ENCODE data around the gene LRP6. TPM values are rescaled to one million over a fixed set of nuclear protein-coding genes. Genes with fewer than 3 reads are reported as not detected.
A peak's percentile ranks its signal among the peaks of the same experiment; 100 is the strongest.

LRP6 gene
- total RNA-seq, 1 experiment from 2014 or later, result 62.4 TPM

DNA sequence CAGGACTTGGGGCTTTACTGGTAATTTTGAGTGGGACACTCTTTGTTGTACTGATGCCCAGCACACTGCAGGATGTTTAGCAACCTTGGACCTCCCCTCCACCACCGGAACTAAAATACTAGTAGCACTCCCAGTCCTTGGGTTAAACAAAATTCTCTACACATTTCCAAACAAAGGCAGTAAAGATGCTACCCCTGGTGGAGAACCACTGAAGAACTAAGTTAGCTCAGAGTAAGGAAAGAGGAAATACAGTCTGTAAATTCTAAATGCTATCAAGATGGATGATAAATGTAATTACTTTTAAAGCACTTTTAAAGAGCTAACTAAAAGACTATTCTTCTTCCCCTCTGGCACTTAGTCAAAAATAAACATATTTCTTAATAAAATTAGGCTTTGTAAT is 64.1 kb downstream of the LRP6 start:
- Mint-ChIP-seq H3K27me3 (ENCODE audit: low read depth) (no peaks in the 10 kb centered on the region), H3K4me1 (peaks cover 4 to 9% of the 10 kb centered on the region in 2 experiments; a peak in 3 of 4 replicates)
- H2BK5ac ChIP-seq (ENCODE audit: insufficient read length, low read length), result no peak overlapping the region

More for the DNA sequence above, 64.1 kb downstream of the LRP6 start:
- Histone ChIP-seq H3K79me1 (ENCODE audit: insufficient read depth, low read depth, low read length, poor library complexity, severe bottlenecking) (peaks cover 4% of the 10 kb centered on the region), H4K20me1 (ENCODE audit: control insufficient read depth, insufficient read depth, insufficient read length) (no peaks in the 10 kb centered on the region), H3K9ac (ENCODE audit: extremely low read depth, insufficient read length, low read length) (no peak overlapping the region), H3K27me3 (ENCODE audit: insufficient read depth, low read length) (no peaks in the 10 kb centered on the region), H4K8ac (replicated peaks; ENCODE audit: insufficient read length, low read depth, low read length) (no peak overlapping the region), H3K14ac (ENCODE audit: insufficient read depth, low read length) (no peak overlapping the region), H4K5ac (ENCODE audit: insufficient read length, low read depth, low read length) (no peak overlapping the region), H2BK20ac (ENCODE audit: low read depth, low read length, poor library complexity, severe bottlenecking) (no peak overlapping the region), H3K4ac (ENCODE audit: low read depth, low read length) (no peak overlapping the region), H2BK15ac (ENCODE audit: low read depth, low read length) (no peak overlapping the region), H3K18ac (ENCODE audit: insufficient read length, low read depth, low read length) (no peak overlapping the region), H3K23ac (ENCODE audit: insufficient read length, low read depth, low read length) (no peak overlapping the region), H2BK120ac (ENCODE audit: low read depth, low read length, poor library complexity, severe bottlenecking) (no peak overlapping the region), H2BK12ac (ENCODE audit: insufficient read length, low read depth, low read length) (no peak overlapping the region), H4K91ac (ENCODE audit: insufficient read length, low read depth, low read length) (no peak overlapping the region), H3K79me2 (ENCODE audit: insufficient read depth, low read length) (peaks cover 6% of the 10 kb centered on the region; the same call in 1 of the 2 replicates), H3K4me1 (ENCODE audit: insufficient read depth, low read length) (no peaks in the 10 kb centered on the region), H3K56ac (ENCODE audit: insufficient read length, low read depth, low read length) (no peak overlapping the region), H3K27ac (ENCODE audit: insufficient read length, low read depth, low read length) (no peak overlapping the region), H3K23me2 (ENCODE audit: insufficient read length, low read depth, low read length, poor library complexity, severe bottlenecking) (no peaks in the 10 kb centered on the region), H2AFZ (ENCODE audit: low read length) (no peak overlapping the region), H3K9me3 (ENCODE audit: control insufficient read depth, low read depth, low read length) (no peaks in the 10 kb centered on the region), H3K4me2 (ENCODE audit: insufficient read depth, insufficient read length, low read length) (no peak overlapping the region), H3T11ph (ENCODE audit: low read length) (no peak overlapping the region), H2AK5ac (ENCODE audit: insufficient read length, low read length) (no peak overlapping the region)
- TF ChIP-seq, protein P1, sequence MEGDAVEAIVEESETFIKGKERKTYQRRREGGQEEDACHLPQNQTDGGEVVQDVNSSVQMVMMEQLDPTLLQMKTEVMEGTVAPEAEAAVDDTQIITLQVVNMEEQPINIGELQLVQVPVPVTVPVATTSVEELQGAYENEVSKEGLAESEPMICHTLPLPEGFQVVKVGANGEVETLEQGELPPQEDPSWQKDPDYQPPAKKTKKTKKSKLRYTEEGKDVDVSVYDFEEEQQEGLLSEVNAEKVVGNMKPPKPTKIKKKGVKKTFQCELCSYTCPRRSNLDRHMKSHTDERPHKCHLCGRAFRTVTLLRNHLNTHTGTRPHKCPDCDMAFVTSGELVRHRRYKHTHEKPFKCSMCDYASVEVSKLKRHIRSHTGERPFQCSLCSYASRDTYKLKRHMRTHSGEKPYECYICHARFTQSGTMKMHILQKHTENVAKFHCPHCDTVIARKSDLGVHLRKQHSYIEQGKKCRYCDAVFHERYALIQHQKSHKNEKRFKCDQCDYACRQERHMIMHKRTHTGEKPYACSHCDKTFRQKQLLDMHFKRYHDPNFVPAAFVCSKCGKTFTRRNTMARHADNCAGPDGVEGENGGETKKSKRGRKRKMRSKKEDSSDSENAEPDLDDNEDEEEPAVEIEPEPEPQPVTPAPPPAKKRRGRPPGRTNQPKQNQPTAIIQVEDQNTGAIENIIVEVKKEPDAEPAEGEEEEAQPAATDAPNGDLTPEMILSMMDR (conservative IDR thresholded peaks at IDR 0.05), result peak; percentile 38; the same call in 2 of the 3 replicates
- Mint-ChIP-seq H3K27ac (peak overlapping the region in 2 of 3 experiments; percentile 18 to 65; a peak in 2 of 7 replicates), H3K4me3 (no peak overlapping the region), H3K9me3 (peaks cover 2 to 5% of the 10 kb centered on the region in 2 experiments; a peak in 3 of 5 replicates), H3K36me3 (ENCODE audit: insufficient read depth in 1 of 3, low read depth in 3 of 3) (peaks cover 40 to 50% (median 45%) of the 10 kb centered on the region in 3 experiments)
- no CpG with 5 or more reads among the region's 1 CpG for WGBS (ENCODE audit: extremely low coverage, insufficient read length, low lambda C conversion rate)
- no peak for DNase-seq
